SK-N-SH (cell line): ENCODE measurements around the gene SCN9A. TPM values are rescaled to one million over a fixed set of nuclear protein-coding genes. Genes with fewer than 3 reads are reported as not detected.

Experiments
- CTCF ChIA-PET: fragments of 300-600, 350-600 bp; formaldehyde crosslinking; extraction: SDS; loops from one replicate; lab custom pipeline; 2021; lab: Yijun Ruan, JAX
- POLR2A ChIA-PET: fragments of 350-600 bp; sonication (Branson Sonifier 250); formaldehyde crosslinking; extraction: SDS; loops from one replicate; lab custom pipeline; 2020; ENCODE audit warnings: antibody characterized with exemption, inconsistent platforms; lab: Yijun Ruan, JAX
- DNase-seq: peaks from one replicate; pipeline ENCODE4 v3.0.0; 2012
- H2AFZ ChIP-seq: fragments of 200-600 bp; sonication (generic); 2 replicates; pipeline ENCODE4 v1.8.1; 2016; ENCODE audit warnings: antibody characterized with exemption, mild to moderate bottlenecking, low read depth
- H3F3A ChIP-seq: fragments of 200-600 bp; sonication (generic); replicated peaks from 2 replicates; pipeline ENCODE3; 2016; ENCODE audit warnings: antibody characterized with exemption, mild to moderate bottlenecking; ENCODE audit not compliant: insufficient read depth
- H3K27ac ChIP-seq, 2 experiments: fragments of 200-500 bp in 1 of 2; fragments of 200-600 bp in 1 of 2; sonication (Bioruptor generic) in 1 of 2; sonication (generic), shearing (Covaris generic) in 1 of 2; 2 replicates each; pipeline versions ENCODE4 v1.5.1 to v1.6.1; 2014 to 2016; ENCODE audit warnings: low read depth in 2 of 2, inconsistent platforms in 1 of 2, low read length in 1 of 2, mild to moderate bottlenecking in 1 of 2, mixed read lengths in 1 of 2
- H3K27me3 ChIP-seq: fragments of 200-600 bp; sonication (generic), shearing (Covaris generic); 2 replicates; pipeline ENCODE4 v1.6.1; 2016; ENCODE audit warnings: mixed run types; ENCODE audit not compliant: insufficient read depth
- H3K36me3 ChIP-seq, 2 experiments: fragments of 200-500 bp in 1 of 2; fragments of 200-600 bp in 1 of 2; sonication (Bioruptor generic) in 1 of 2; sonication (generic) in 1 of 2; replicated peaks in 1 of 2; 2 replicates each; pipeline versions ENCODE3 to v1.5.1; 2014 to 2016; ENCODE audit warnings: low read length in 1 of 2, mild to moderate bottlenecking in 1 of 2; ENCODE audit not compliant: insufficient read depth in 2 of 2, control insufficient read depth in 1 of 2
- H3K4me1 ChIP-seq, 2 experiments: fragments of 200-500 bp in 1 of 2; fragments of 200-600 bp in 1 of 2; sonication (Bioruptor generic) in 1 of 2; sonication (generic), shearing (Covaris generic) in 1 of 2; 2 replicates each; pipeline versions ENCODE4 v1.5.1 to v1.6.1; 2014 to 2016; ENCODE audit warnings: low read depth in 1 of 2, low read length in 1 of 2, mixed run types in 1 of 2; ENCODE audit not compliant: insufficient read depth in 2 of 2, control insufficient read depth in 1 of 2
- H3K4me2 ChIP-seq: fragments of 200-600 bp; sonication (generic), shearing (Covaris generic); 2 replicates; pipeline ENCODE4 v1.6.1; 2017; ENCODE audit warnings: mixed run types
- H3K4me3 ChIP-seq, 2 experiments: fragments of 200-500 bp in 1 of 2; fragments of 200-600 bp in 1 of 2; sonication (Bioruptor generic) in 1 of 2; sonication (generic), shearing (Covaris generic) in 1 of 2; 2 replicates each; pipeline versions ENCODE4 v1.5.1 to v1.8.1; 2014 to 2016; ENCODE audit warnings: low read depth in 2 of 2, inconsistent platforms in 1 of 2, low read length in 1 of 2, mild to moderate bottlenecking in 1 of 2, mixed read lengths in 1 of 2, moderate library complexity in 1 of 2
- H3K79me2 ChIP-seq: fragments of 200-600 bp; sonication (generic); 2 replicates; pipeline ENCODE4 v1.8.1; 2017; ENCODE audit warnings: mild to moderate bottlenecking; ENCODE audit not compliant: insufficient read depth
- H3K9ac ChIP-seq: fragments of 200-600 bp; sonication (generic); 2 replicates; pipeline ENCODE4 v1.6.1; 2017; ENCODE audit warnings: mixed run types
- H3K9me2 ChIP-seq: fragments of 200-600 bp; sonication (generic); 2 replicates; pipeline ENCODE4 v1.6.1; 2017; ENCODE audit warnings: mixed run types
- H3K9me3 ChIP-seq: fragments of 200-600 bp; sonication (generic); 2 replicates; pipeline ENCODE4 v1.6.1; 2017; ENCODE audit warnings: mixed run types, mild to moderate bottlenecking, moderate library complexity
- H4K20me1 ChIP-seq: fragments of 200-600 bp; sonication (generic); 2 replicates; pipeline ENCODE4 v1.6.1; 2017; ENCODE audit warnings: mild to moderate bottlenecking, mixed run types; ENCODE audit not compliant: insufficient read depth
- CHD2 ChIP-seq: fragments of 150-350 bp; IDR thresholded peaks from 2 replicates; pipeline ENCODE4 v1.6.1; 2018; ENCODE audit warnings: low read length; ENCODE audit not compliant: partially characterized antibody
- GABPA ChIP-seq: IDR thresholded peaks from 2 replicates; pipeline ENCODE4 v1.4.0; 2012; ENCODE audit warnings: low read depth, mild to moderate bottlenecking
- GATA2 ChIP-seq: sonication (generic); formaldehyde crosslinking; IDR thresholded peaks from 2 replicates; pipeline ENCODE4 v1.5.0; 2020; ENCODE audit warnings: mild to moderate bottlenecking, missing genetic modification reagents
- MXI1 ChIP-seq: IDR thresholded peaks from 2 replicates; pipeline ENCODE4 v1.6.1; 2012; ENCODE audit warnings: mild to moderate bottlenecking, low read depth, low read length, improper control_type of control experiment
- TAF1 ChIP-seq: IDR thresholded peaks from 2 replicates; pipeline ENCODE4 v1.6.1; 2012; ENCODE audit warnings: low read depth, mild to moderate bottlenecking, low read length, moderate library complexity, borderline replicate concordance
- YY1 ChIP-seq: IDR thresholded peaks from 2 replicates; pipeline ENCODE4 v1.4.0; 2012; ENCODE audit warnings: low read depth, mild to moderate bottlenecking
- WGBS: methylation state at CpG from one replicate; pipeline ENCODE4 v1.1.6; 2017; ENCODE audit warnings: low lambda C conversion rate; 5-methylcytosine and 5-hydroxymethylcytosine counted together
- polyA plus RNA-seq, 3 experiments: library from polyadenylated mRNA; depleted of rRNA; stranded (reverse); fragments of >200 nt; gene quantifications; 2 replicates each; pipeline ENCODE4 v1.2.3, GENCODE V29; 2012
- TF ChIP-seq, protein P1 (sequence below): fragments of 150-350 bp; IDR thresholded peaks from 2 replicates; pipeline ENCODE4 v1.6.1; 2016; ENCODE audit warnings: mild to moderate bottlenecking, low read depth, low read length

Gene SCN9A
- polyA plus RNA-seq, 1 of the 3 experiments (the other 2 are of a cell fraction), result 5.9 TPM

DNA sequence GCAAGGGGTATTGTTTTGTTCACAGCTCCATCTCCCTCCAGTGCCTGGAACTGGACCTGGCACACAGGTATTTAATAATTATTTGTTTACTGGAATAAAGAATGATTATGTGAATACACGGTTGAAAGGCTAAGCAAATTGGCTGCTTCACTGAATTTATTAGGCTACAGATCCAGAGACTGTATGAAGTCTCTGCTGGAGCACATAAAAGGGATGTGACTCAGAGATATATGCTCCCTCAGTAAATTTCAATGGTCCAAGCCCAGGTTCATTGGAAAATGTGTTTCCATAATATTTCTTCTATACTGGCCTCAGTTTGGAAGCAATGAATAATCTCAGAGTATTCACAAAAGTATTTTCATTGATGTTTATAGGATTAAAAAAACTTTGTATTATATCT lies 126.4 kb downstream of the SCN9A start:
- TF ChIP-seq CHD2 (no peak), GATA2 (CRISPR knock-in tag) (no peak), MXI1 (no peak), YY1 (no peak)
- no peak overlapping the region for H3K4me3 ChIP-seq
- DNase-seq, result no peak
- ChIA-PET CTCF (no interaction called here), POLR2A (no interaction called here)
- no peaks in the 10 kb centered on the region for H3K4me1 ChIP-seq
- 88% methylated on average over 1 of the region's 1 CpG for WGBS
- H3K9ac ChIP-seq, result no peak overlapping the region
- no peaks in the 10 kb centered on the region for H3K9me3 ChIP-seq
- no peak overlapping the region for H3K4me2 ChIP-seq
- peaks cover 0 to 6% of the 10 kb centered on the region in 2 experiments for H3K36me3 ChIP-seq
- no peaks in the 10 kb centered on the region for H4K20me1 ChIP-seq
- no peak overlapping the region for H2AFZ ChIP-seq
- H3K9me2 ChIP-seq, result no peaks in the 10 kb centered on the region
- no peaks in the 10 kb centered on the region for H3K27me3 ChIP-seq
- no peaks in the 10 kb centered on the region for H3K79me2 ChIP-seq
- H3F3A ChIP-seq, result no peaks in the 10 kb centered on the region
- H3K27ac ChIP-seq, result no peak overlapping the region

DNA sequence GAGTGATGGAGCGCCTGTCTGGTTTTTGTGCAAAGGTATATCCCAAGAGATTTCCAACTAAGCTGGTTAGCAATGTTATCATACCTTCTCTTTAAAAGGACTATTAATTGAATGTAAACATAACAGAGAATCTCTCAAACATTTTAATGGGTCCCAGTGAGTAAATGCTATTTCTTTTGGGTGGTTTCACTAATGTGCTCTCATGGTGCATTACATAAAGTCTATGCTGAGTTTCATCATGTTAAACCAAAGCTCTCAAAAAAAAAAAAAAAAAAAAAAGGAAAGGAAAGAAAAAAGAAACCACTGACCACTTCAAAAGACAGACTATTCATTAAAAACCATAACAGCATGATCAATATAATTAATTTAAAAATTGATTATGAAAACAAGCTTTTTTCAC lies 128.8 kb downstream of the SCN9A start:
- CTCF ChIA-PET, result no interaction called here
- H3K9me3 ChIP-seq, result no peaks in the 10 kb centered on the region
- no peak overlapping the region for H3K27ac ChIP-seq
- TF ChIP-seq GABPA, result no peak
- H3K27me3 ChIP-seq, result no peaks in the 10 kb centered on the region
- POLR2A ChIA-PET, result no interaction called here
- WGBS, result 93% methylated on average over 1 of the region's 1 CpG
- no peaks in the 10 kb centered on the region for H3F3A ChIP-seq
- peaks cover 0 to 1% of the 10 kb centered on the region in 2 experiments for H3K36me3 ChIP-seq
- H3K4me1 ChIP-seq, result no peaks in the 10 kb centered on the region
- no peaks in the 10 kb centered on the region for H3K79me2 ChIP-seq
- H3K9ac ChIP-seq, result no peak overlapping the region
- DNase-seq, result no peak
- no peaks in the 10 kb centered on the region for H3K9me2 ChIP-seq
- H4K20me1 ChIP-seq, result no peaks in the 10 kb centered on the region
- H2AFZ ChIP-seq, result no peak overlapping the region
- H3K4me3 ChIP-seq, result no peak overlapping the region
- no peak overlapping the region for H3K4me2 ChIP-seq

DNA sequence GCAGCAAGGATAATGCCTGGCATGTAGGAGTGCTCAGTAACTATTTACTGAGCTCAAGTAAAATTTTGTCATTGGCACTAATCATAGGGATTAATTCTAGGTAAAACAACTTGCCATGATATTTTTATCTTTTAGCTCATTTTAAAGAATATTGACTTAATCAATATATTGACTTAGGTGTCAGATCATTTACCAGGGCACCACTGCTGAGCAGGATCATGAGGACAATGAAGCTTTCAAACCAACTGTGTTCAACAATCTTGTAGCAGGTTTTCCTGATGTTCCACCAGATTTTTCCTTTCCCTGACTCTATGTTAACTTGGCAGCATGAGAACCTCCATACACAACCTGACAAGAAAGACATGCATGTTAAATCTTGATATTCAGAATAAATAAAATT lies 133.4 kb downstream of the SCN9A start:
- CTCF ChIA-PET, result interaction anchor here (2.3 kb wide), 1 partner anchor 10 kb away, joined by 10 read pairs; no protein-coding TSS in a partner anchor
- TF ChIP-seq, protein P1, sequence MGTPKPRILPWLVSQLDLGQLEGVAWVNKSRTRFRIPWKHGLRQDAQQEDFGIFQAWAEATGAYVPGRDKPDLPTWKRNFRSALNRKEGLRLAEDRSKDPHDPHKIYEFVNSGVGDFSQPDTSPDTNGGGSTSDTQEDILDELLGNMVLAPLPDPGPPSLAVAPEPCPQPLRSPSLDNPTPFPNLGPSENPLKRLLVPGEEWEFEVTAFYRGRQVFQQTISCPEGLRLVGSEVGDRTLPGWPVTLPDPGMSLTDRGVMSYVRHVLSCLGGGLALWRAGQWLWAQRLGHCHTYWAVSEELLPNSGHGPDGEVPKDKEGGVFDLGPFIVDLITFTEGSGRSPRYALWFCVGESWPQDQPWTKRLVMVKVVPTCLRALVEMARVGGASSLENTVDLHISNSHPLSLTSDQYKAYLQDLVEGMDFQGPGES, result no peak
- TF ChIP-seq TAF1, result no peak

More for the DNA sequence above, 133.4 kb downstream of the SCN9A start:
- no peak for DNase-seq
- Histone ChIP-seq H2AFZ (no peak overlapping the region), H3K27ac (no peak overlapping the region), H3K36me3 (peaks cover 0 to 3% of the 10 kb centered on the region in 2 experiments), H3K27me3 (no peaks in the 10 kb centered on the region), H3K4me3 (no peak overlapping the region), H3K79me2 (no peaks in the 10 kb centered on the region), H3F3A (peaks cover 19% of the 10 kb centered on the region), H3K4me2 (no peak overlapping the region), H4K20me1 (no peaks in the 10 kb centered on the region), H3K4me1 (peaks cover 0 to 13% of the 10 kb centered on the region in 2 experiments; a peak in 3 of 4 replicates), H3K9me3 (no peaks in the 10 kb centered on the region), H3K9me2 (no peaks in the 10 kb centered on the region), H3K9ac (no peak overlapping the region)
- POLR2A ChIA-PET, result no interaction called here
